H1 (cell line): ENCODE measurements around the gene SNX6. TPM values are rescaled to one million over a fixed set of nuclear protein-coding genes. Genes with fewer than 3 reads are reported as not detected.

Experiments
- ASH2L ChIP-seq: fragments of 200-600, 300-600 bp; sonication (generic); IDR thresholded peaks from one replicate; pipeline ENCODE4 v1.7.1; 2017; ENCODE audit warnings: low read length
- KDM4A ChIP-seq: IDR thresholded peaks from one replicate; pipeline ENCODE4 v1.7.1; 2012; ENCODE audit warnings: low read depth, mild to moderate bottlenecking, moderate library complexity, low read length, inconsistent platforms; ENCODE audit not compliant: severe bottlenecking
- NRF1 ChIP-seq: IDR thresholded peaks from 2 replicates; pipeline ENCODE4 v1.6.1; 2011; ENCODE audit warnings: mild to moderate bottlenecking, low read depth, low read length, improper control_type of control experiment
- PHF8 ChIP-seq: fragments of 200-600 bp; sonication (generic); conservative IDR thresholded peaks from 2 replicates; pipeline ENCODE4 v1.7.1; 2012; ENCODE audit warnings: low read depth, mild to moderate bottlenecking, inconsistent platforms, low read length, moderate library complexity
- POLR2A ChIP-seq, 2 experiments: IDR thresholded peaks; 1 replicate in 1 of 2; 2 replicates in 1 of 2; pipeline ENCODE4 v1.6.1; 2011; ENCODE audit warnings: low read depth in 2 of 2, low read length in 2 of 2, mild to moderate bottlenecking in 2 of 2; ENCODE audit errors: control extremely low read depth in 1 of 2
- RFX5 ChIP-seq: IDR thresholded peaks from 2 replicates; pipeline ENCODE4 v1.6.1; 2011; ENCODE audit warnings: low read depth, low read length, improper control_type of control experiment, borderline replicate concordance
- SIN3A ChIP-seq, 2 experiments: IDR thresholded peaks in 1 of 2; conservative IDR thresholded peaks in 1 of 2; 2 replicates each; pipeline ENCODE4 v1.6.1; 2011 to 2012; ENCODE audit warnings: low read length in 2 of 2, improper control_type of control experiment in 1 of 2, low read depth in 1 of 2, mild to moderate bottlenecking in 1 of 2
- TBP ChIP-seq: IDR thresholded peaks from 2 replicates; pipeline ENCODE4 v1.6.1; 2011; ENCODE audit warnings: low read depth, low read length, improper control_type of control experiment
- YY1 ChIP-seq: IDR thresholded peaks from 2 replicates; pipeline ENCODE4 v1.6.1; 2011; ENCODE audit warnings: low read depth, mild to moderate bottlenecking, low read length
- polyA plus RNA-seq, 7 experiments: library from polyadenylated mRNA; depleted of rRNA in 3 of 7; stranded (reverse) in 5 of 7; unstranded in 2 of 7; fragments of >200 nt in 5 of 7; fragments of 200-250 nt in 2 of 7; gene quantifications; 1 replicate in 5 of 7; 2 replicates in 1 of 7; 4 replicates in 1 of 7; pipeline versions ENCODE4 v1.2.1 to v1.2.3, GENCODE V29; 2011 to 2013; ENCODE audit warnings: missing spikeins in 2 of 7, mixed read lengths in 2 of 7
- total RNA-seq: library from RNA; stranded (reverse); fragmentation: NEBNext Ultra II Directional; extraction: Animal tissue kit (Norgen Biotek cat#: 25700); gene quantifications from 2 replicates; pipeline ENCODE4 v1.2.1, GENCODE V29; 2021

Gene SNX6
- total and polyA plus RNA-seq, 2 of the 8 experiments (the other 6 are each of a cell fraction or from before 2014, with no cell fraction given) = 53.4 to 71.1 TPM

DNA sequence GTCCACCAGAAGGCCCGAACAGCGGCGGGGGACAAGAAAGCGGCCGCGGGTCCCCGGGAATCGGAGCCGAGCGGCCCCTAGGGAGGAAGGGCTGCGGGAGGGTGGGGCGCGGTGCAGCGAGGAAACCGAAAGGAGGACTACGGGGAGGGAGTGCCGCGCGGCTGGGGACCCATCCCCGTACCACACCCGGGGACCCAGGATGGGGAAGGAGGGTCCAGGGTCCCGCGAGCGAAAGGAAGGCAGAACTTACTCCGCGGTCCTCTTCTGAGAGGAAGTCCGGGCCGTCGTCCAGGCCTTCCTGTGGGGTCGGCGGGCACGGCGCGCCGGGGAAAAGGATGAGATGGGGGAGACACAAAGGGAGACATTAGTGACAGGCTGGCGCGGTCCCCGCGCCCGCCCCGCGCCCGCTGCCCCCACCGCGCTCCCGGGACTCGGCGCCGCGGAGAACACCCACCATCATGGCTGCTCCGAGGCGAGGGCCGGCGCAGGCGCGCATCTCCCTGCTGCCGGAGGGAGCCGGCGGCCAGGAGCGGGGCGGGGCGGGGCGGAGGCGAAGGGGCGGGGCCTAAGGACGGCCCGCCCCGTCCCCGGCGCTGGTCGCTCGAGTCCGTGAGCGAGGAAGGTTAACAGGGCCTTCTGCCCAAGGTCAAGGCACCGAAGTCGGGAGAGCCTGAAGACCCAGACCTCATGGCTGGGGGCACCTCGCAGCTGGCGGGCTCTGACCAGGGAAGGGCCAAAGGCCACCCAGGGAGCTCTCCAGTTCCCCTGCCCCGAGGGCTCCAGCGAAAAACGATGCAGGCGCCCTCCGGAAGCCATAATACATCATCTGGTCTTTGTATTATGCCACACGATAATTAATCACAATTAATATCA is at the start of gene SNX6 (continued):
- TF ChIP-seq TBP (peak; percentile 68; the same call in 1 of the 2 replicates), NRF1 (peak; percentile 41; the same call in 1 of the 2 replicates), RFX5 (no peak), POLR2A (IDR thresholded peaks at IDR 0.05; ENCODE audit: control extremely low read depth in 1 of 2, low read depth in 2 of 2, low read length in 2 of 2) (peak; percentile 70 to 87), ASH2L (peak; percentile 99), PHF8 (peak; percentile 94), YY1 (peak; percentile 76), KDM4A (peak; percentile 82), SIN3A (conservative IDR thresholded peaks at IDR 0.05 in 1 of 2, IDR thresholded peaks at IDR 0.05 in 1 of 2; ENCODE audit: low read depth in 1 of 2, low read length in 2 of 2) (0 out of 4 replicates have a peak, but pooled peaks of 1 of the 2 experiments have one; percentile 50)
